OCI-LY1 (cell line): ENCODE measurements around the gene TBPL1.

ENCODE experiments used
- H2AFZ ChIP-seq: fragments of 200-600 bp; sonication (generic), shearing (Covaris generic); 2 replicates; pipeline ENCODE4 v1.6.0; 2014; ENCODE audit warnings: antibody characterized with exemption, mild to moderate bottlenecking, low read length
- H3F3A ChIP-seq: fragments of 200-600 bp; sonication (generic), shearing (Covaris generic); 2 replicates; pipeline ENCODE4 v1.6.0; 2014; ENCODE audit warnings: mild to moderate bottlenecking, antibody characterized with exemption, low read length, moderate library complexity; ENCODE audit not compliant: insufficient read depth
- H3K27ac ChIP-seq: fragments of 200-600 bp; sonication (generic); 2 replicates; pipeline ENCODE4 v1.5.1; 2014; ENCODE audit warnings: low read length, mixed run types, mild to moderate bottlenecking, low read depth; ENCODE audit not compliant: poor library complexity, severe bottlenecking
- H3K27me3 ChIP-seq: fragments of 200-600 bp; sonication (generic); 2 replicates; pipeline ENCODE4 v1.6.0; 2014; ENCODE audit warnings: antibody characterized with exemption, mild to moderate bottlenecking, low read length, moderate library complexity; ENCODE audit not compliant: insufficient read depth
- H3K36me3 ChIP-seq: fragments of 200-600 bp; sonication (generic); 2 replicates; pipeline ENCODE4 v1.6.1; 2014; ENCODE audit warnings: mild to moderate bottlenecking, antibody characterized with exemption, low read length, moderate library complexity, mixed read lengths; ENCODE audit not compliant: insufficient read depth
- H3K4me1 ChIP-seq: fragments of 200-600 bp; sonication (generic); 2 replicates; pipeline ENCODE4 v1.5.1; 2014; ENCODE audit warnings: mild to moderate bottlenecking, low read length, moderate library complexity; ENCODE audit not compliant: insufficient read depth, severe bottlenecking
- H3K4me2 ChIP-seq: fragments of 200-600 bp; sonication (generic), shearing (Covaris generic); 2 replicates; pipeline ENCODE4 v1.6.1; 2014; ENCODE audit warnings: low read length
- H3K4me3 ChIP-seq: fragments of 200-600 bp; sonication (generic); 2 replicates; pipeline ENCODE4 v1.5.1; 2014; ENCODE audit warnings: low read length, low read depth, mild to moderate bottlenecking, mixed read lengths; ENCODE audit not compliant: poor library complexity, severe bottlenecking
- H3K79me2 ChIP-seq: fragments of 200-600 bp; shearing (Covaris generic); 2 replicates; pipeline ENCODE4 v1.6.1; 2016; ENCODE audit warnings: mixed run types, low read length, mixed read lengths; ENCODE audit not compliant: insufficient read depth
- H3K9ac ChIP-seq: fragments of 200-600 bp; sonication (generic), shearing (Covaris generic); 2 replicates; pipeline ENCODE4 v1.6.1; 2014; ENCODE audit warnings: mild to moderate bottlenecking, low read length, mixed read lengths
- H3K9me2 ChIP-seq: fragments of 200-600 bp; sonication (generic), shearing (Covaris generic); 2 replicates; pipeline ENCODE4 v1.6.1; 2014; ENCODE audit warnings: low read depth, mild to moderate bottlenecking, low read length, mixed read lengths
- H3K9me3 ChIP-seq: fragments of 200-600 bp; shearing (Covaris generic); 2 replicates; pipeline ENCODE4 v1.6.1; 2014; ENCODE audit warnings: low read length, mixed read lengths
- H4K20me1 ChIP-seq: fragments of 200-600 bp; sonication (generic), shearing (Covaris generic); 2 replicates; pipeline ENCODE4 v1.6.0; 2016; ENCODE audit warnings: mild to moderate bottlenecking, low read length; ENCODE audit not compliant: insufficient read depth
- EZH2 ChIP-seq: fragments of 200-600 bp; sonication (generic), shearing (Covaris generic); IDR thresholded peaks from 2 replicates; pipeline ENCODE4 v1.8.0; 2017; ENCODE audit warnings: borderline replicate concordance, mixed run types, mild to moderate bottlenecking, antibody characterized with exemption, low read length, moderate library complexity, mixed read lengths
- TF ChIP-seq, protein P1 (sequence below): fragments of 200-600 bp; sonication (generic), shearing (Covaris generic); IDR thresholded peaks from 2 replicates; pipeline ENCODE4 v1.5.1; 2017; ENCODE audit warnings: mild to moderate bottlenecking, antibody characterized with exemption, low read length, moderate library complexity, mixed read lengths

The TBPL1 gene

DNA sequence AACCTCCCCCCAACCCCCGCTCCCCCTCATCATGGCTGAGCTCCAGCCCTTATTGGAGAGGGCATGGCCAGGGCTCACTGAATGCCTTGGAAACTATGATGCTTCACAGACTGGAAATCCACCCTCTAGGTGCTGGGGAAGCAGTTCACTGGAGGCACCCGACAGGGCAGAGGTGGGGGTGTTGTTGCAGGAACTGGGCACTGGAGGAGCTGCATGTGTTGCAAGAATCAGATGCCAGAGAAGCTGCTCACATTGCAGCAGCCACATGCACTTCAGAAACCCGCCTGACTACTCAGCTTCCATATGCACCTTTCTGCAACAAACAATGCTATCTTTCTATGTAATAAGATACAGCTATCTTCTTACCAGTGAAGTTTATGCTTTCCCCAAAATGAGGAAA is 7.9 kb upstream of the TBPL1 start:
- no peaks in the 10 kb centered on the region for H4K20me1 ChIP-seq
- no peaks in the 10 kb centered on the region for H3K27me3 ChIP-seq
- no peaks in the 10 kb centered on the region for H3K79me2 ChIP-seq
- TF ChIP-seq, protein P1, sequence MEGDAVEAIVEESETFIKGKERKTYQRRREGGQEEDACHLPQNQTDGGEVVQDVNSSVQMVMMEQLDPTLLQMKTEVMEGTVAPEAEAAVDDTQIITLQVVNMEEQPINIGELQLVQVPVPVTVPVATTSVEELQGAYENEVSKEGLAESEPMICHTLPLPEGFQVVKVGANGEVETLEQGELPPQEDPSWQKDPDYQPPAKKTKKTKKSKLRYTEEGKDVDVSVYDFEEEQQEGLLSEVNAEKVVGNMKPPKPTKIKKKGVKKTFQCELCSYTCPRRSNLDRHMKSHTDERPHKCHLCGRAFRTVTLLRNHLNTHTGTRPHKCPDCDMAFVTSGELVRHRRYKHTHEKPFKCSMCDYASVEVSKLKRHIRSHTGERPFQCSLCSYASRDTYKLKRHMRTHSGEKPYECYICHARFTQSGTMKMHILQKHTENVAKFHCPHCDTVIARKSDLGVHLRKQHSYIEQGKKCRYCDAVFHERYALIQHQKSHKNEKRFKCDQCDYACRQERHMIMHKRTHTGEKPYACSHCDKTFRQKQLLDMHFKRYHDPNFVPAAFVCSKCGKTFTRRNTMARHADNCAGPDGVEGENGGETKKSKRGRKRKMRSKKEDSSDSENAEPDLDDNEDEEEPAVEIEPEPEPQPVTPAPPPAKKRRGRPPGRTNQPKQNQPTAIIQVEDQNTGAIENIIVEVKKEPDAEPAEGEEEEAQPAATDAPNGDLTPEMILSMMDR = no peak
- no peak for TF ChIP-seq EZH2
- no peaks in the 10 kb centered on the region for H3F3A ChIP-seq
- H3K9ac ChIP-seq = no peak overlapping the region
- H3K36me3 ChIP-seq = no peaks in the 10 kb centered on the region
- no peak overlapping the region for H3K27ac ChIP-seq
- H3K9me3 ChIP-seq = no peaks in the 10 kb centered on the region
- no peaks in the 10 kb centered on the region for H3K9me2 ChIP-seq
- no peak overlapping the region for H2AFZ ChIP-seq
- no peak overlapping the region for H3K4me2 ChIP-seq
- H3K4me3 ChIP-seq = no peak overlapping the region
- H3K4me1 ChIP-seq = no peaks in the 10 kb centered on the region

DNA sequence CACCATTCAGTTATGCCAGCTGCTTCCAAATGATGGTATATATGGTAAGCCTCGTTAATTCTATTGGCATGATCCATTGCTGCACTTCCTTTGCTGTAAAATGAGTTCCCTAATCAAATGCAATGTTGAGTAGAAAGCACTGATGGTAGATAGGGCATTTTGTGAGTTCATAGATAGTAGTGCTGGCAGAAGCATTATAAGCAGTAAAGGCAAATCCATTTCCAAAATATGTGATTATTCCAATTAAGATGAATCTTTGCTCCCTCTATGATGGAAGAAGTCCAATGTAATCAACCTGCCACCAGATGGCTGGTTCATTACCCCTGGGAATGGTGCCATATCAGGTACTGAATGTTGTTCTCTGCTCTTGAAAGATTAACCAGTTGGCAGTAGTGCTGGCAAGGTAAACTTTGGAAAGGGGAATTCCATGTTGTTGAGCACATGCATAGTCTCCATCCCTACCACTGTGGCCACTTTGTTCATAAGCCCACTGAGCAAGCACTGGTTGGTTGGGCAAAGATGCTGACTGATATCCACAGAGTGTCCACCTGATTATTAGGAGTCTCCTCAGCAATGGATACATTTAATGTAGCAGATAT is 5.6 kb upstream of the TBPL1 start:
- no peak overlapping the region for H2AFZ ChIP-seq
- H3F3A ChIP-seq = no peaks in the 10 kb centered on the region
- H3K9me3 ChIP-seq = no peaks in the 10 kb centered on the region
- no peak overlapping the region for H3K4me2 ChIP-seq
- H3K27me3 ChIP-seq = no peaks in the 10 kb centered on the region
- H3K9ac ChIP-seq = no peak overlapping the region
- no peaks in the 10 kb centered on the region for H3K9me2 ChIP-seq
- no peak overlapping the region for H3K4me3 ChIP-seq
- no peaks in the 10 kb centered on the region for H4K20me1 ChIP-seq
- no peaks in the 10 kb centered on the region for H3K79me2 ChIP-seq
- H3K4me1 ChIP-seq = peaks cover 6% of the 10 kb centered on the region
- H3K27ac ChIP-seq = no peak overlapping the region
- H3K36me3 ChIP-seq = no peaks in the 10 kb centered on the region
- no peak for TF ChIP-seq EZH2
- TF ChIP-seq, protein P1 = no peak

DNA sequence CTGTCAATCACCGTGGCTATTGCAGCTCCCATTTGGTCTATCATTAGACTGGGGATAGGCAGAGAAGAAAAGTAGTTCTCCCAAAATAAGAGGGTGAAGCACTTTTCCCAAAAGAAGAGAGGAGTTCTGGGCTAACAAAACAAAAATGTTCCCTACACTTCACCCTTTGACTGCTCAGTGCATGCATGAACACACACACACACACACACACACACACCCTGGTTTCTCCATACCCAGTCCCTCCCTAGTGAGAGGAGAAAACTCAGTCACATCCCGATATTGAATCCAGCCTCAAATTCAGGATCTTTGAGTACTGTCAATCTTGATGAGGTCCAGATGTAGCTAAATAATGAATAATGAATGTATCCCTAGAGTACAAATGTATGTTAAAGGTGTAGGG is 4.6 kb upstream of the TBPL1 start:
- no peak overlapping the region for H2AFZ ChIP-seq
- H3F3A ChIP-seq = no peaks in the 10 kb centered on the region

More for the DNA sequence above, 4.6 kb upstream of the TBPL1 start:
- no peak overlapping the region for H3K27ac ChIP-seq
- H3K9ac ChIP-seq = no peak overlapping the region
- no peaks in the 10 kb centered on the region for H3K9me3 ChIP-seq
- H3K36me3 ChIP-seq = no peaks in the 10 kb centered on the region
- H4K20me1 ChIP-seq = no peaks in the 10 kb centered on the region
- H3K9me2 ChIP-seq = no peaks in the 10 kb centered on the region
- TF ChIP-seq EZH2 = no peak
- TF ChIP-seq, protein P1 = no peak
- peaks cover 1% of the 10 kb centered on the region; the same call in 1 of the 2 replicates for H3K79me2 ChIP-seq
- H3K4me1 ChIP-seq = peaks cover 6% of the 10 kb centered on the region
- H3K4me2 ChIP-seq = no peak overlapping the region
- H3K27me3 ChIP-seq = no peaks in the 10 kb centered on the region
- H3K4me3 ChIP-seq = no peak overlapping the region
